HUES64 (cell line): ENCODE data around the gene RUNDC3A.
"Not testable (repeated sequence)": the region's sequence is repeated elsewhere in the genome, so short reads cannot be mapped to it uniquely, and the experiment has no call there.

Experiments
- H3K27ac ChIP-seq: 2 replicates; pipeline ENCODE4 v1.7.0; 2013; ENCODE audit warnings: low read depth, low read length, inconsistent platforms
- H3K27me3 ChIP-seq: 2 replicates; pipeline ENCODE4 v1.6.1; 2013; ENCODE audit warnings: mild to moderate bottlenecking, low read length; ENCODE audit not compliant: insufficient read depth
- H3K36me3 ChIP-seq: 2 replicates; pipeline ENCODE4 v1.6.1; 2013; ENCODE audit warnings: mild to moderate bottlenecking, low read length; ENCODE audit not compliant: insufficient read depth
- H3K4me1 ChIP-seq: 2 replicates; pipeline ENCODE4 v1.6.1; 2013; ENCODE audit warnings: mild to moderate bottlenecking, low read length, moderate library complexity; ENCODE audit not compliant: insufficient read depth
- H3K4me3 ChIP-seq: 2 replicates; pipeline ENCODE4 v1.5.1; 2013; ENCODE audit warnings: mild to moderate bottlenecking, low read length, moderate library complexity
- H3K9ac ChIP-seq: 2 replicates; pipeline ENCODE4 v1.6.1; 2013; ENCODE audit warnings: mild to moderate bottlenecking, low read depth, low read length
- H3K9me3 ChIP-seq: 2 replicates; pipeline ENCODE4 v1.6.1; 2013; ENCODE audit warnings: low read depth, low read length; ENCODE audit not compliant: insufficient read depth
- WGBS: fragments of 150-250, 120-280 bp; methylation state at CpG from one replicate; pipeline ENCODE4 v1.1.7; 2013; ENCODE audit warnings: missing lambda C conversion rate; 5-methylcytosine and 5-hydroxymethylcytosine counted together

RUNDC3A gene

DNA sequence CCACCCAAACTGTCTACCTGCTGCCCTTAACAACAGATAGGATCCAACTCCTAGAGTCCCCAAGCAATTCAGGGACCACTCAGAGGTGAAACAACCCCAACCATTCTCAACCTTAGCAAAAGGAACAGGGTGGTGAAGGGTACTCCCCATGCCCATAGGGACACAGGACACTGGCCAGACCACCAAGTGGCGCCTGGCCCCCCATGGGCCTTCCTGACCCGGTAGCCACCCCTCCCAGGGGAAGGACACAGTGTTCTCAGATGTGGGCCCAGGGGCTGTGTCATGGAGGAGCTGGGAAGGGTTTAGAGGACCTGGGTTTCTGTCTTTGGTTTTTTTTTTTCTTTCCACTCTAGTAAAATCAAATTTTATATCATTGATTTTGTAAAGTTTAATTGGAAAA, 25.9 kb downstream of the RUNDC3A start:
- Histone ChIP-seq H3K9ac (no peak overlapping the region), H3K27me3 (no peaks in the 10 kb centered on the region), H3K4me1 (no peaks in the 10 kb centered on the region; the same call in 1 of the 2 replicates), H3K27ac (no peak overlapping the region), H3K9me3 (no peaks in the 10 kb centered on the region), H3K4me3 (no peak overlapping the region), H3K36me3 (no peaks in the 10 kb centered on the region)
- 79% methylated on average over 2 of the region's 2 CpGs for WGBS

DNA sequence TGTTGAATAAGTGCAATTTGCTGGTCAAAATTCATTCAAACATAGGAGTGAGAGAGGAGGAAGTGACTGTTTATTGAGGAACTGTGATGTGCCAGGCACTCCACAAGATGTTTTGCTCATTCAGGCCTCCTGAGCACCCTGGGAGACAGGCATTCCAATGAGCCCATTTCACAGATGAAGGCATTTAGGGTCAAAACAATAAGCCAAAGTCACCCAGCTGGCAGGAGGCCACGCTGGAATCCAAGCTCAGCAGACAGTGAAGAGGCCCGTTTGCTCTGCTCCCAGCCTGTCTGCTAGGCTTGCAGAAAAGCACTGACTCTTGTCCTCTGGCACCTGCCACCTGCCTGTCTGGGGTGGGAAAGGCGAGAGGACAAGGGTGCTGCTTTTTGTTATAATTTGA, 26.3 kb downstream of the RUNDC3A start:
- no peaks in the 10 kb centered on the region; the same call in 1 of the 2 replicates for H3K4me1 ChIP-seq
- no peaks in the 10 kb centered on the region for H3K9me3 ChIP-seq
- H3K9ac ChIP-seq = no peak overlapping the region
- no peak overlapping the region for H3K27ac ChIP-seq
- H3K4me3 ChIP-seq = no peak overlapping the region
- H3K27me3 ChIP-seq = no peaks in the 10 kb centered on the region
- WGBS = 57% methylated on average over 3 of the region's 3 CpGs
- H3K36me3 ChIP-seq = no peaks in the 10 kb centered on the region

DNA sequence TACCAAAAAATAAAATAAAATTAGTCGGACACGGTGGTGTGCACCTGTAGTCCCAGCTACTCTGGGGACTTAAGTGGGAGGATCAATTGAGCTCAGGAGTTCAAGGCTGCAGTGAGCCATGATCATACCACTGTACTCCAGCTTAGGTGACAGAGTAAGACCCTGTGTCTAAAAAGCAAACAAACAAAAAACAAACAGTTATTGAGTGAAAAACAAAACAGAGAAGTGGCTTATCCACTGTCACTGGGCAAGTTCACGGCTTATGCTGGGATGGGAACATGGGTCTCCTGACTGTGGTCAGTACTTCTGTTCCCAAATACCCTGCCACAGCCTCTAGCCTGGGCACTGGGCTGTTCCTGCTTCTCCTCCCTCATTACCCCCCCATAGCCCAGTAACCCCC, 27.2 kb downstream of the RUNDC3A start:
- Histone ChIP-seq H3K9ac (no peak overlapping the region), H3K4me3 (no peak overlapping the region), H3K27ac (no peak overlapping the region), H3K27me3 (no peaks in the 10 kb centered on the region), H3K36me3 (no peaks in the 10 kb centered on the region), H3K4me1 (no peaks in the 10 kb centered on the region; the same call in 1 of the 2 replicates), H3K9me3 (no peaks in the 10 kb centered on the region)
- 89% methylated on average over 3 of the region's 3 CpGs for WGBS

DNA sequence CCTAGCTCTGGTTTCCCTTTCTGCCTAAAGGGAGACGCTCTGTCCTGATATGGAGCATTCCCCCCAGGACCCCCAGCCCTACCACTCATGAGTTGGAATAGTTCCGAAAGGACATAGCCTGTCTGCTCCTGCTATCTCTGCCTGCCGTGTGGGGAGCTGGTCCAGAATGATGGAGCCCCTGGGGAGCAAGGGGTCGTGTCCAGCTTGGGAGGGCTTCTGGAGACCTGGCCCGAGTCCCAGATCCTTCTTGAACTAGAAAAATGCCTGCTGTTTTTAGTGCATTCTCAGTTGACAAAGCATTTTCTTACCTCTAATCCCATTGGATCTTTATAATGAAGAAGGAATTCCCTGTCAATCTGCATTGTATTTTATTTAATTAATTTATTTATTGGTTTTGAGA, 27.6 kb downstream of the RUNDC3A start:
- no peak overlapping the region for H3K9ac ChIP-seq
- no peaks in the 10 kb centered on the region for H3K36me3 ChIP-seq
- no peak overlapping the region for H3K4me3 ChIP-seq
- H3K4me1 ChIP-seq = no peaks in the 10 kb centered on the region; the same call in 1 of the 2 replicates
- H3K9me3 ChIP-seq = no peaks in the 10 kb centered on the region
- no peak overlapping the region for H3K27ac ChIP-seq
- WGBS = 63% methylated on average over 5 of the region's 5 CpGs
- H3K27me3 ChIP-seq = no peaks in the 10 kb centered on the region

DNA sequence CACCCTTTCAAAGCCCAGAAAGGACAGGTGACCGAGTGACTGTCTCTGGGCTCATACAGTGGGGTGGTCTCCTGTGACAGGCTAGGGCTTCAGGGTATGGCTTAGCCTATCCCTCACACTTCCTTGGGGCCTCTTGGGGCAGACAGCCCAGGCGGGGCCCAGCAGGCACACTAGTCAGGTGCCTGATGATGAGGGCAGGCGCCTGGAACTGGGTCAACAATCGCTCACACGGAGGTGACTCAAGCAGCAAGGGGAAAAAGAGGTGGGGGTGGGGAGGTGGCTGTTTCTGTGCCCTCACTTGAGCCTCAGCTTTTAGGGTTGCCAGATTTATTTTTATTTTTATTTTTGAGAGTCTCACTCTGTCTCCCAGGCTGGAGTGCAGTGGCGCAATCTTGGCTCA, 30.3 kb downstream of the RUNDC3A start:
- Histone ChIP-seq H3K27ac (no peak overlapping the region), H3K36me3 (no peaks in the 10 kb centered on the region), H3K9me3 (no peaks in the 10 kb centered on the region), H3K27me3 (peaks cover 3% of the 10 kb centered on the region; the same call in 1 of the 2 replicates), H3K4me3 (no peak overlapping the region), H3K9ac (no peak overlapping the region), H3K4me1 (no peaks in the 10 kb centered on the region; the same call in 1 of the 2 replicates)
- WGBS = 73% methylated on average over 6 of the region's 6 CpGs

DNA sequence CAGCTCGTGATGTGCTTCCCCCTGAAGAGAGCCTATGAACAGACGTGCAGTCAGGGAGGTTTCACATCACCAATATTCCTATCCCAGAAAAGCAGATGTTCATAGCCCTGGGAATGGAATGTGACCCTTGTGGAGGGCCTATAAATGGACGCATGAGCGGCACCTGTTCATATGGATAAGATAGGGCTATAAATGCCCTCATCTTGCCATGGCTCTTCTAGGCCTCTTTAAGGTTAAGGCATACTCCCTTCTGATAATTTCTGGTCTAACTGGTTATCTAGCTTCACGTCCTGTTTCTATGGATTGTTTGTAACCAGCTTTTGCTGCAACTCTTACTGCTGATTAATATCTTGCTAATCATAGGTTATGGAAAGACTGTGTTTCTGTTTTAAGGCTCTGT, 32.2 kb downstream of the RUNDC3A start:
- WGBS = 81% methylated on average over 5 of the region's 5 CpGs
- H3K36me3 ChIP-seq, H3K27me3 ChIP-seq: not testable (repeated sequence)

DNA sequence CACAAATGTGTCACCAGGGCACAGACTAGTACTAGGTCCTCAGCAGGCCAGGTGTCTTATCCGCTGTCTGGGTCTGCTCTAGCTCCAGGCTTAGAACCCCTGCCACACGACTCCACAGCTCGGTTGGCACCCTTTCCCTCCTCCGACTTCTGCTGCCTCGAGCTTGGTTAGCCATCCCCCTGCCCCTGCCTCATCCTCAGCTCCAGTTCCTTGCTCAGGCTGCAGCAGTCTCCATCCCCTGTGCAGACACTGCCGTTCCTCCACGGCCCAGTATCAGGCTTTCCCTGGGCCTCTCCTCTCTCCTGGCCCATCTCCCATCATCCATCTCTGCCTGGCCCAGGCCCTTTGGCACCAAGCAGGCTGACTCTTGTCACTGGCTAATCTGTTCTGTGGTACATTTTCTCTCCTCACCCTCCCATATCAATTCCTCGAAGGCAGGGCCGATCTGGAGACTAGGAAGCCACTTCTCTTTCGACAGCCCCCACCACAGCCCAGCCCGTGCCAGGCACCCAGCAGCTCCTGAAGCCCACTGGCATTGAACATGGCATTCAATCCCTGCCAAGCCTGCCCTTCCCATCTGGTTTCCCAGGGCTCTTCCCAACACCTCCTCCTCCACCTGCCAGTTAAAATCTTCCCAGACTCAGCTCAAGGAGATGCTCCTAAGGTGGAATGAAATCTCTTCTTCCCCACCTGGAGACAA, 35.3 kb downstream of the RUNDC3A start:
- H3K9ac ChIP-seq = no peak overlapping the region
- 83% methylated on average over 11 of the region's 11 CpGs for WGBS
- H3K27ac ChIP-seq = no peak overlapping the region
- H3K27me3 ChIP-seq = peaks cover 3% of the 10 kb centered on the region; the same call in 1 of the 2 replicates
- no peak overlapping the region for H3K4me3 ChIP-seq
- H3K36me3 ChIP-seq = no peaks in the 10 kb centered on the region
- H3K9me3 ChIP-seq = no peaks in the 10 kb centered on the region
- no peaks in the 10 kb centered on the region; the same call in 1 of the 2 replicates for H3K4me1 ChIP-seq

More for the DNA sequence above, 32.2 kb downstream of the RUNDC3A start:
- H3K4me3 ChIP-seq, H3K4me1 ChIP-seq, H3K27ac ChIP-seq, H3K9me3 ChIP-seq, H3K9ac ChIP-seq: not testable (repeated sequence)

DNA sequence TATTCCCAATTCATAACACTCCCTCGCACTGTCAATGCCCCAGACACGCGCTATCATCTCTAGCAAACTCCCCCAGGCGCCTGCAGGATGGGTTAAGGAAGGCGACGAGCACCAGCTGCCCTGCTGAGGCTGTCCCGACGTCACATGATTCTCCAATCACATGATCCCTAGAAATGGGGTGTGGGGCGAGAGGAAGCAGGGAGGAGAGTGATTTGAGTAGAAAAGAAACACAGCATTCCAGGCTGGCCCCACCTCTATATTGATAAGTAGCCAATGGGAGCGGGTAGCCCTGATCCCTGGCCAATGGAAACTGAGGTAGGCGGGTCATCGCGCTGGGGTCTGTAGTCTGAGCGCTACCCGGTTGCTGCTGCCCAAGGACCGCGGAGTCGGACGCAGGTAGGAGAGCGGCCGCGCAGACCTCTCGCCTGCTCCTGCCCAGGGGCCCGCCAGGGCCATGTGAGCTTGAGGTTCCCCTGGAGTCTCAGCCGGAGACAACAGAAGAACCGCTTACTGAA, 36.6 kb downstream of the RUNDC3A start, which contains the start of gene GRN:
GRN (plus strand) TSS at position 364 of the 515 bp plus-strand sequence. CDS start 3,863 bp downstream, outside the sequence.
- Histone ChIP-seq H3K4me3 (peak within 1 kb of the TSS; percentile 90), H3K4me1 (no peaks in the 10 kb centered on the region; the same call in 1 of the 2 replicates), H3K9ac (peak within 1 kb of the TSS; percentile 64), H3K27me3 (peaks cover 3% of the 10 kb centered on the region; the same call in 1 of the 2 replicates), H3K36me3 (no peaks in the 10 kb centered on the region), H3K9me3 (no peaks in the 10 kb centered on the region), H3K27ac (peak within 1 kb of the TSS; percentile 50; the same call in 1 of the 2 replicates)
- WGBS = 1% methylated on average over 25 of the region's 26 CpGs

DNA sequence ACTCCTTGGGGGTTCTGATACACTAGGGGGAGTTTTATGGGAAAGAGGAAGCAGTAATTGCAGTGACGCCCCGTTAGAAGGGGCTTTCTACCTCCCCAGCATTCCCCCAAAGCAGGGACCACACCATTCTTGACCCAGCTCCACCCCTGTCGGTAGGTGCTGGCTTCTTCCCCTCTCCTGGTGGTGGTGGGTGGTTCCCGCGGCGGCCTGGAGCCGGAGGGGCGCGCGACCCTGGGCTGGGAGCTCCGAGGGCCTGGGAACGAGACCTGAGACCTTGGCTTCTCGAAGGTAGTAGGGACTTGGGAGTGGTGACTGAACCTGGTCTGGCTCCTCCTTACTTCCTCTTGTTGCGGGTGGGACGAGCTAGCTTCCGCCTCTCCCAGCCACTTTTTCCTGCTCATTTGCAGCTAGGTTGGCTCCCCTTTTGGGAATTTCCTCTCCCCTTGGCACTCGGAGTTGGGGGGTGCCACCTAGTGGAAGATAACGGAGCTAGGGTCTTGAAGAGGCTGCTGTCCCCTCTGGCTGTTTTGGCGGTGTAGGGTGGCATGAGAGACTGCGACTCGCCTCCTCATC, 37.1 kb downstream of the RUNDC3A start:
- Histone ChIP-seq H3K27me3 (peaks cover 3% of the 10 kb centered on the region; the same call in 1 of the 2 replicates), H3K4me3 (peak overlapping the region; percentile 90), H3K9me3 (no peaks in the 10 kb centered on the region), H3K36me3 (no peaks in the 10 kb centered on the region), H3K9ac (peak overlapping the region; percentile 64), H3K4me1 (no peaks in the 10 kb centered on the region; the same call in 1 of the 2 replicates), H3K27ac (peak overlapping the region; percentile 50; the same call in 1 of the 2 replicates)
- WGBS = 3% methylated on average over 17 of the region's 21 CpGs

DNA sequence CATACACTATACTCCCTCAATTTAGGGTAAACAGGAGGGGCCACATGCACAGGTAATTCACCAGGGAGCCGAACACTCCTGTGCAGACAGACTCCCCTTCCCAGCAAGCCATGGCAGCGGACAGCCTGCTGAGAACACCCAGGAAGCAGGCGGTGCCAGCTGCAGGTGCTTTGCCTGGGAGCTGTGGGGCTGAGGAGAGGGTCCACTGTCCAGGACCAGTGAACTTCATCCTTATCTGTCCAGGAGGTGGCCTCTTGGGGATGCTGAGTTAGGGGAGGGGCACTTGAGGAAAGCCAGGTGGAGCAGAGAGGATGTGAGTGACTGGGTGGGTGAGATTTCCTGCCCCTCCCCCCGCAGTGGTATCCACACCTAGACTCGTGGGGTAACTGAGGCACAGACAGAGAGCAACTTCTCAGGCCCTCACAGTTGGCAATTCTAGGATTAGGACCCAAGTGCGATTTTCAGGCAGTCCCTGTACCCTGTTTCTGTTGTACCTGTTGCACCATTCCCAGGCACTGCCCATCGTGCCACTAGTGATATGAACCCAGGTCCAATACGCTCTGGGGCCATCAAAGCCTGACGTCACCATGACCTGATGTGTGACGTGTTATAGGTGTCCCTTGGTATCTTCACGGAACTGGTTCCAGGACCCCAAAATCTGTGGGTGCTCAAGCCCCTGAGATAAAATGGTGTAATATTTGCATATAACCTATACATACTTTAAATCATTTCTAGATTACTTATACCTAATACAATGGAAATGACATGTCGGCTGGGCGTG, 37.9 kb downstream of the RUNDC3A start:
- no peaks in the 10 kb centered on the region for H3K9me3 ChIP-seq
- WGBS = 81% methylated on average over 13 of the region's 13 CpGs
- H3K36me3 ChIP-seq = peaks cover 5% of the 10 kb centered on the region
- H3K27me3 ChIP-seq = peaks cover 3% of the 10 kb centered on the region; the same call in 1 of the 2 replicates
- H3K4me3 ChIP-seq = peak overlapping the region; percentile 90
- no peak overlapping the region for H3K27ac ChIP-seq
- H3K9ac ChIP-seq = no peak overlapping the region
- H3K4me1 ChIP-seq = no peaks in the 10 kb centered on the region; the same call in 1 of the 2 replicates
